B cell (primary cell): ENCODE measurements around the gene ALKAL2. TPM values are rescaled to one million over a fixed set of nuclear protein-coding genes. Genes with fewer than 3 reads are reported as not detected.

Source experiments
- ATAC-seq: fragments of 200-7000 bp; cut with Tn5 transposase; one replicate; pipeline ENCODE4 v1.10.0; 2021; ENCODE audit warnings: low read depth, mild to moderate bottlenecking, moderate number of reproducible peaks, moderate library complexity
- CTCF ChIA-PET: fragments of 350-600 bp; sonication (Branson Sonifier 250); formaldehyde crosslinking; loops from one replicate; lab custom pipeline; 2021; ENCODE audit warnings: antibody characterized with exemption, inconsistent platforms; lab: Charles Lee
- POLR2A ChIA-PET: fragments of 350-600 bp; sonication (Branson Sonifier 250); formaldehyde crosslinking; loops from one replicate; lab custom pipeline; 2021; ENCODE audit warnings: antibody characterized with exemption; lab: Charles Lee
- DNase-seq: peaks from one replicate; pipeline ENCODE4 v3.0.0; 2013
- H2AFZ ChIP-seq: 2 replicates; pipeline ENCODE4 v1.6.1; 2012; ENCODE audit warnings: mild to moderate bottlenecking, low read depth, low read length; ENCODE audit not compliant: insufficient read depth, poor library complexity, severe bottlenecking
- H3K27ac ChIP-seq, 2 donors: 1 replicate in 1 of 2; 2 replicates in 1 of 2; pipeline ENCODE4 v1.5.1; 2012 to 2013; ENCODE audit warnings: low read length in 2 of 2, mild to moderate bottlenecking in 2 of 2, moderate library complexity in 1 of 2
- H3K27me3 ChIP-seq, 4 experiments: fragments of 200-600 bp in 1 of 4; sonication (generic) in 1 of 4; replicated peaks in 1 of 4; 1 replicate in 2 of 4; 2 replicates in 2 of 4; pipeline versions ENCODE4 v1.6.1 to v1.7.0; 2013 to 2016; ENCODE audit warnings: low read length in 3 of 4, mild to moderate bottlenecking in 2 of 4, mixed read lengths in 1 of 4, moderate library complexity in 1 of 4; ENCODE audit not compliant: insufficient read depth in 4 of 4, control insufficient read depth in 3 of 4; ENCODE audit errors: control extremely low read depth in 1 of 4
- H3K36me3 ChIP-seq, 2 experiments: replicated peaks in 1 of 2; 1 replicate in 1 of 2; 2 replicates in 1 of 2; pipeline versions ENCODE4 v1.6.1 to v1.7.1; 2013; ENCODE audit warnings: low read length in 1 of 2; ENCODE audit not compliant: insufficient read depth in 2 of 2, control insufficient read depth in 1 of 2; ENCODE audit errors: control extremely low read depth in 1 of 2, extremely low read depth in 1 of 2
- H3K4me1 ChIP-seq, 2 donors: fragments of 200-600 bp in 1 of 2; sonication (generic) in 1 of 2; 1 replicate in 1 of 2; 2 replicates in 1 of 2; pipeline versions ENCODE4 v1.5.1 to v1.6.1; 2013 to 2017; ENCODE audit warnings: low read length in 2 of 2; ENCODE audit not compliant: control insufficient read depth in 2 of 2, insufficient read depth in 2 of 2
- H3K4me2 ChIP-seq: replicated peaks from 2 replicates; pipeline ENCODE3; 2012; ENCODE audit warnings: mild to moderate bottlenecking, low read depth, low read length; ENCODE audit not compliant: poor library complexity, severe bottlenecking
- H3K4me3 ChIP-seq, 5 experiments: fragments of 200-600 bp in 1 of 5; sonication (generic) in 1 of 5; 1 replicate in 3 of 5; 2 replicates in 2 of 5; pipeline versions ENCODE4 v1.5.1 to v1.7.0; 2011 to 2016; ENCODE audit warnings: low read length in 4 of 5, mild to moderate bottlenecking in 4 of 5, low read depth in 2 of 5, control low read depth in 1 of 5, moderate library complexity in 1 of 5; ENCODE audit not compliant: insufficient read depth in 1 of 5; ENCODE audit errors: control extremely low read depth in 1 of 5, extremely low read depth in 1 of 5
- H3K79me2 ChIP-seq: fragments of 200-600 bp; sonication (generic); one replicate; pipeline ENCODE4 v1.6.0; 2016; ENCODE audit warnings: low read length; ENCODE audit not compliant: control insufficient read depth, insufficient read depth
- H3K9ac ChIP-seq: fragments of 200-600 bp; sonication (generic); 2 replicates; pipeline ENCODE4 v1.6.1; 2017; ENCODE audit warnings: mild to moderate bottlenecking, low read length, moderate library complexity
- H3K9me3 ChIP-seq, 3 donors: one replicate each; pipeline versions ENCODE4 v1.6.1 to v1.7.1; 2013; ENCODE audit warnings: low read length in 2 of 3; ENCODE audit not compliant: control insufficient read depth in 2 of 3, insufficient read depth in 1 of 3; ENCODE audit errors: control extremely low read depth in 1 of 3
- H4K20me1 ChIP-seq: 2 replicates; pipeline ENCODE4 v1.6.0; 2012; ENCODE audit warnings: mild to moderate bottlenecking, low read length; ENCODE audit not compliant: insufficient read depth, control insufficient read depth, poor library complexity, severe bottlenecking
- H3K27ac Mint-ChIP-seq: one replicate; pipeline ENCODE4 v1.8.0; 2021; ENCODE audit warnings: mixed read lengths
- H3K27me3 Mint-ChIP-seq: one replicate; pipeline ENCODE4 v1.8.0; 2021; ENCODE audit warnings: mixed read lengths
- H3K4me1 Mint-ChIP-seq: one replicate; pipeline ENCODE4 v1.8.0; 2021; ENCODE audit warnings: mixed read lengths
- H3K4me3 Mint-ChIP-seq: one replicate; pipeline ENCODE4 v1.8.0; 2021; ENCODE audit warnings: mixed read lengths
- H3K9me3 Mint-ChIP-seq: one replicate; pipeline ENCODE4 v1.8.0; 2022; ENCODE audit warnings: mixed read lengths; ENCODE audit not compliant: insufficient read depth
- CTCF ChIP-seq: fragments of 200-600 bp; IDR thresholded peaks from one replicate; pipeline ENCODE4 v1.8.0; 2022; ENCODE audit warnings: antibody characterized with exemption, mild to moderate bottlenecking
- EZH2 ChIP-seq: IDR thresholded peaks from 2 replicates; pipeline ENCODE4 v1.6.1; 2012; ENCODE audit warnings: borderline replicate concordance, low read depth, mild to moderate bottlenecking, moderate library complexity, low read length; ENCODE audit not compliant: insufficient read depth, poor library complexity, severe bottlenecking
- WGBS: methylation state at CpG from one replicate; pipeline ENCODE4 v1.1.5; 2013; ENCODE audit warnings: missing lambda C conversion rate; ENCODE audit not compliant: insufficient coverage; 5-methylcytosine and 5-hydroxymethylcytosine counted together
- intact Hi-C: fragments of 100-400 bp; cut with micrococcal nuclease; formaldehyde crosslinking; loops from one replicate; pipeline ENCODE4 v1.10.0; 2022
- polyA plus RNA-seq: library from polyadenylated mRNA; depleted of rRNA; stranded (reverse); fragments of >200 nt; gene quantifications from 2 replicates; pipeline ENCODE4 v1.2.3, GENCODE V29; 2012
- total RNA-seq, 2 donors: library from RNA; stranded (reverse); fragments of 120-200 nt in 1 of 2; gene quantifications; 1 replicate in 1 of 2; 2 replicates in 1 of 2; pipeline versions ENCODE4 v1.2.3 to v1.2.4, GENCODE V29; 2013 to 2022

Gene ALKAL2
- total and polyA plus RNA-seq, 2 donors (not counting 1 experiment from before 2014, with no cell fraction given): 0.79 to 5.3 TPM

DNA sequence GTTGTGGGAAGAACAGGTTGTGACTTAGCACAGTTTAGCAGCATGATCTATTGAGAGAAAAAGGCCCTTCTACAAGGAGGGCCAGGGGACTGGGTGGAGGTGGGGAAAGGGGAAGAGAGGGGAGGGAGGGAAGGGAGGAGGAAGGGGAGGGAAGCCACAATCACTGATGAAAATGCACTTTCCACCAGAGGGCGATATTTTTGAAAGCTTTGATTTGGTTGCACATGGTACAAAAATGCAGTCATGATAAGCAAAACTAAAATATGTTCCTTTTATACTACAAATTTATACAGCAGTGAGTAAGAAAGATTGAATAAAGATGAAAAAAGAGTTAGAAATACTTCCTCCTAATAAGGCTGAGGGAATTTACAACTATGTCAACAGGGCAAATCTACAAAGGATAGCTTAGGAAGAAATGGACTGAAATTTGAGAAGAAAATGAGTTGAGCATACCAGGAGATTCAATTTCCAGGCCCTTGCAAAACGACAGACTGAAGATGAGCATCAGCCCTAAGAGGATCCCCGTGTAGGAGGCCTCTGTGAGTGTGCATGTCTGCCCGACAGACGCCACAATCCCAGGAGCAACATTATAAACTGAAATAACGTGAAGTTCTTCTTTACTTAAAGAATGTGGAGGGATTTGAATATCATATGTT, 41.3 kb downstream of the ALKAL2 start:
- no peak overlapping the region for H2AFZ ChIP-seq
- Mint-ChIP-seq H3K4me3 (no peak overlapping the region), H3K9me3 (peaks cover 1% of the 10 kb centered on the region), H3K27me3 (no peaks in the 10 kb centered on the region), H3K4me1 (peaks cover 4% of the 10 kb centered on the region), H3K27ac (no peak overlapping the region)
- H3K79me2 ChIP-seq: no peaks in the 10 kb centered on the region
- H3K4me3 ChIP-seq: no peak overlapping the region
- H4K20me1 ChIP-seq: no peaks in the 10 kb centered on the region
- intact Hi-C loops: loop anchor here (1.0 kb wide), 4 partner anchors 18 to 416 kb away; partner anchors contain the start of genes ACP1 and SH3YL1
- H3K9ac ChIP-seq: no peak overlapping the region
- peak; percentile 51 for ATAC-seq
- H3K4me1 ChIP-seq: peaks cover 0 to 3% of the 10 kb centered on the region in 2 donors
- no peak overlapping the region for H3K4me2 ChIP-seq
- H3K9me3 ChIP-seq: no peaks in the 10 kb centered on the region
- no peak overlapping the region for H3K27ac ChIP-seq
- ChIA-PET CTCF (interaction anchor here (0.6 to 5.0 kb wide), 25 partner anchors 8 to 1300 kb away, joined by 3 to 96 read pairs (median 4); no protein-coding TSS in a partner anchor), POLR2A (no interaction called here)
- peaks cover 1 to 19% of the 10 kb centered on the region in 2 experiments for H3K36me3 ChIP-seq
- peak; percentile 71 for DNase-seq
- TF ChIP-seq CTCF (peak; percentile 78), EZH2 (no peak)
- no peaks in the 10 kb centered on the region for H3K27me3 ChIP-seq
- 43% methylated on average over 1 of the region's 6 CpGs for WGBS

GRCh38 chr2:244547-244946, 43.3 kb downstream of the ALKAL2 start:
- no peak overlapping the region for H3K4me2 ChIP-seq
- H2AFZ ChIP-seq: no peak overlapping the region
- H3K36me3 ChIP-seq: peaks cover 4 to 26% of the 10 kb centered on the region in 2 experiments
- H3K27ac ChIP-seq: no peak overlapping the region
- H3K4me1 ChIP-seq: peaks cover 0 to 3% of the 10 kb centered on the region in 2 donors
- 100% methylated on average over 7 of the region's 7 CpGs for WGBS
- H3K4me3 ChIP-seq: no peak overlapping the region
- no peaks in the 10 kb centered on the region for H3K27me3 Mint-ChIP-seq
- no peaks in the 10 kb centered on the region for H3K9me3 ChIP-seq
- intact Hi-C loops: no loop called here
- POLR2A ChIA-PET: no interaction called here
- H3K79me2 ChIP-seq: no peaks in the 10 kb centered on the region
- no peak overlapping the region for H3K27ac Mint-ChIP-seq
- CTCF ChIA-PET: interaction anchor here (1.6 to 5.0 kb wide), 2 partner anchors 15 to 393 kb away, joined by 3 to 96 read pairs; no protein-coding TSS in a partner anchor
- no peaks in the 10 kb centered on the region for H3K27me3 ChIP-seq
- DNase-seq (no peak), ATAC-seq (no peak)
- peaks cover 4% of the 10 kb centered on the region for H3K4me1 Mint-ChIP-seq
- H3K4me3 Mint-ChIP-seq: no peak overlapping the region
- peaks cover 1% of the 10 kb centered on the region for H3K9me3 Mint-ChIP-seq
- no peak for TF ChIP-seq CTCF
- no peak for TF ChIP-seq EZH2
- H4K20me1 ChIP-seq: no peaks in the 10 kb centered on the region
- H3K9ac ChIP-seq: no peak overlapping the region
